Body of pancreas (tissue), 4 donors: ENCODE measurements around the gene PTTG1.

Experiments used
- POLR2A ChIP-seq, 3 donors: fragments of 450-650 bp; IDR thresholded peaks; one replicate each; pipeline ENCODE4 v1.6.1; 2016; ENCODE audit warnings: antibody characterized with exemption in 3 of 3, mild to moderate bottlenecking in 2 of 3
- TF ChIP-seq, protein P1 (sequence below), 7 experiments: fragments of 450-650 bp in 4 of 7; fragments of 200-600 bp in 3 of 7; sonication (generic) in 3 of 7; IDR thresholded peaks; one replicate each; pipeline ENCODE4 v1.5.1; 2016 to 2019; ENCODE audit warnings: antibody characterized with exemption in 7 of 7

DNA sequence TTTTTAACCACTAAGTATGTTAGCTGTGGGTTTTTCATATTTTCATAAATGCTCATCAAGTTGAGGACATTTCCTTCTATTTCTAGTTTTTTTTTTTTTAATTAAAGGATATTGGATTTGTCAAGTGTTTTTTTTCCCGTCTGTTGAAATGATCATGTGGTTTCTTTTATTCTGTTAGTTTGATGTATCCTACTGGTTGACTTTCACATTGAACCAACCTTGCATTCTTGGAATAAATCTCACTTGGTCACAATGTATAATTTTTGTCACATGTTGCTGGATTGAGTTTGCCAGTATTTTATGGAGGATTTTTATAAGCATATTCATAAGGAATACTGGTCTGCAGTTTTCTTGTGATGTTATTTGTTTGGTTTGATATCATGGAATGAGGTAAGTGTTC lies 34.2 kb upstream of the PTTG1 start:
- TF ChIP-seq, protein P1, sequence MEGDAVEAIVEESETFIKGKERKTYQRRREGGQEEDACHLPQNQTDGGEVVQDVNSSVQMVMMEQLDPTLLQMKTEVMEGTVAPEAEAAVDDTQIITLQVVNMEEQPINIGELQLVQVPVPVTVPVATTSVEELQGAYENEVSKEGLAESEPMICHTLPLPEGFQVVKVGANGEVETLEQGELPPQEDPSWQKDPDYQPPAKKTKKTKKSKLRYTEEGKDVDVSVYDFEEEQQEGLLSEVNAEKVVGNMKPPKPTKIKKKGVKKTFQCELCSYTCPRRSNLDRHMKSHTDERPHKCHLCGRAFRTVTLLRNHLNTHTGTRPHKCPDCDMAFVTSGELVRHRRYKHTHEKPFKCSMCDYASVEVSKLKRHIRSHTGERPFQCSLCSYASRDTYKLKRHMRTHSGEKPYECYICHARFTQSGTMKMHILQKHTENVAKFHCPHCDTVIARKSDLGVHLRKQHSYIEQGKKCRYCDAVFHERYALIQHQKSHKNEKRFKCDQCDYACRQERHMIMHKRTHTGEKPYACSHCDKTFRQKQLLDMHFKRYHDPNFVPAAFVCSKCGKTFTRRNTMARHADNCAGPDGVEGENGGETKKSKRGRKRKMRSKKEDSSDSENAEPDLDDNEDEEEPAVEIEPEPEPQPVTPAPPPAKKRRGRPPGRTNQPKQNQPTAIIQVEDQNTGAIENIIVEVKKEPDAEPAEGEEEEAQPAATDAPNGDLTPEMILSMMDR (IDR thresholded peaks at IDR 0.05) = no peak
- TF ChIP-seq POLR2A (IDR thresholded peaks at IDR 0.05) = no peak
